ENCODE results near the gene SUMF1.

- no peak for TF ChIP-seq RARB (CRISPR knock-in tag; IDR thresholded peaks at IDR 0.05)
- TF ChIP-seq ARNTL (CRISPR knock-in tag; IDR thresholded peaks at IDR 0.05; ENCODE audit: borderline replicate concordance, low read depth): no peak
- no peak for TF ChIP-seq ZFP30 (CRISPR knock-in tag; IDR thresholded peaks at IDR 0.05)
- TF ChIP-seq ZFP3 (CRISPR knock-in tag; IDR thresholded peaks at IDR 0.05): no peak
- TF ChIP-seq PATZ1 (CRISPR knock-in tag; IDR thresholded peaks at IDR 0.05; ENCODE audit: borderline replicate concordance): no peak
- TF ChIP-seq ZNF8 (CRISPR knock-in tag; IDR thresholded peaks at IDR 0.05): no peak
- no peak for TF ChIP-seq CREB5 (CRISPR knock-in tag; IDR thresholded peaks at IDR 0.05; ENCODE audit: low read depth)
- no peak for TF ChIP-seq TOX (CRISPR knock-in tag; IDR thresholded peaks at IDR 0.05; ENCODE audit: borderline replicate concordance)
Observed at GRCh38 chr3:4497843-4498324, 30.8 kb upstream of the SUMF1 start.
